Stimulated activated CD8-positive, alpha-beta memory T cell treated with anti-CD3 and anti-CD28 coated beads, Interleukin-12 subunit alpha, Interleukin-12 subunit beta, amount 100 ng/mL, for 24 hours (primary cell): Measurements from ENCODE around the gene C12orf75.
"Not testable (repeated sequence)": the region's sequence is repeated elsewhere in the genome, so short reads cannot be mapped to it uniquely, and the experiment has no call there.

ENCODE experiments used
- DNase-seq: peaks from one replicate; pipeline ENCODE4 v3.0.0-alpha.2; 2020; ENCODE audit errors: extremely low read depth

C12orf75 gene

GRCh38 chr12:105310476-105311085 is 19.9 kb upstream of the C12orf75 start:
- not testable (repeated sequence) for DNase-seq

- not testable (repeated sequence) for DNase-seq
These were observed 18.6 kb upstream of the C12orf75 start for GRCh38 chr12:105311936-105312335.

- not testable (repeated sequence) for DNase-seq
These were observed 16.7 kb upstream of the C12orf75 start for GRCh38 chr12:105313755-105314154.

- no peak for DNase-seq
These were observed 15.4 kb upstream of the C12orf75 start for GRCh38 chr12:105315130-105315529.

GRCh38 chr12:105315726-105316125 is 14.8 kb upstream of the C12orf75 start:
- DNase-seq, result no peak

GRCh38 chr12:105316931-105317852 is 13.3 kb upstream of the C12orf75 start:
- DNase-seq, result no peak

- no peak for DNase-seq
These were observed 12.4 kb upstream of the C12orf75 start for GRCh38 chr12:105317942-105318621.

GRCh38 chr12:105318651-105319483 is 11.6 kb upstream of the C12orf75 start:
- no peak for DNase-seq

GRCh38 chr12:105319691-105320209 is 10.7 kb upstream of the C12orf75 start:
- DNase-seq, result no peak

- no peak for DNase-seq
These were observed 9.4 kb upstream of the C12orf75 start for GRCh38 chr12:105321125-105321524.

- no peak for DNase-seq
These were observed 8.4 kb upstream of the C12orf75 start for GRCh38 chr12:105322070-105322469.

- no peak for DNase-seq
These were observed 5.8 kb upstream of the C12orf75 start for GRCh38 chr12:105324704-105325103.

- DNase-seq, result no peak
These were observed 5.4 kb upstream of the C12orf75 start for GRCh38 chr12:105325117-105325516.

GRCh38 chr12:105329926-105330282 is 587 bp upstream of the C12orf75 start:
- no peak for DNase-seq

- DNase-seq, result no peak
These were observed 677 bp downstream of the C12orf75 start for GRCh38 chr12:105330931-105331804.

- no peak for DNase-seq
These were observed 1.3 kb downstream of the C12orf75 start for GRCh38 chr12:105331805-105332251.

- not testable (repeated sequence) for DNase-seq
These were observed 1.8 kb downstream of the C12orf75 start for GRCh38 chr12:105332286-105332685.

GRCh38 chr12:105332925-105333324 is 2.4 kb downstream of the C12orf75 start:
- no peak for DNase-seq

GRCh38 chr12:105334001-105334400 is 3.5 kb downstream of the C12orf75 start:
- no peak for DNase-seq

GRCh38 chr12:105334582-105334981 is 4.1 kb downstream of the C12orf75 start:
- DNase-seq, result no peak
